HepG2 (cell line): ENCODE results near the gene SLC16A3. TPM values are rescaled to one million over a fixed set of nuclear protein-coding genes. Genes with fewer than 3 reads are reported as not detected.

Experiments used
- ARID3A ChIP-seq: IDR thresholded peaks from 2 replicates; pipeline ENCODE4 v1.6.1; 2012; ENCODE audit warnings: low read depth, low read length, improper control_type of control experiment
- CBFB ChIP-seq: sonication (generic); formaldehyde crosslinking; IDR thresholded peaks from 2 replicates; pipeline ENCODE4 v1.4.0; 2020; ENCODE audit warnings: missing genetic modification reagents
- RFX3 ChIP-seq: IDR thresholded peaks from 2 replicates; pipeline ENCODE4 v1.6.1; 2016; ENCODE audit warnings: missing biosample characterization, missing genetic modification reagents
- RFXANK ChIP-seq: IDR thresholded peaks from 2 replicates; pipeline ENCODE4 v1.6.1; 2016
- RFXAP ChIP-seq: sonication (generic); formaldehyde crosslinking; IDR thresholded peaks from 2 replicates; pipeline ENCODE4 v1.4.0; 2020; ENCODE audit warnings: missing genetic modification reagents, borderline replicate concordance
- SALL1 ChIP-seq: sonication (generic); formaldehyde crosslinking; IDR thresholded peaks from 2 replicates; pipeline ENCODE4 v1.8.0; 2022; ENCODE audit warnings: mild to moderate bottlenecking, missing genetic modification reagents
- TAF1 ChIP-seq: sonication (generic); formaldehyde crosslinking; IDR thresholded peaks from 2 replicates; pipeline ENCODE4 v1.4.0; 2020; ENCODE audit warnings: missing genetic modification reagents
- ZHX2 ChIP-seq, 2 experiments: sonication (generic) in 1 of 2; formaldehyde crosslinking in 1 of 2; IDR thresholded peaks; 2 replicates each; pipeline versions ENCODE4 v1.6.1 to v1.9.0; 2014 to 2022; ENCODE audit warnings: antibody characterized with exemption in 1 of 2, borderline replicate concordance in 1 of 2, inconsistent platforms in 1 of 2, low read depth in 1 of 2, missing genetic modification reagents in 1 of 2
- ZMYM3 ChIP-seq: sonication (generic); formaldehyde crosslinking; IDR thresholded peaks from 2 replicates; pipeline ENCODE4 v1.5.1; 2020; ENCODE audit warnings: mild to moderate bottlenecking, missing genetic modification reagents
- ZNF292 ChIP-seq: sonication (generic); formaldehyde crosslinking; IDR thresholded peaks from 2 replicates; pipeline ENCODE4 v1.8.1; 2022; ENCODE audit warnings: mild to moderate bottlenecking, low read depth, missing genetic modification reagents, borderline replicate concordance
- ZNF335 ChIP-seq: sonication (generic); formaldehyde crosslinking; IDR thresholded peaks from 2 replicates; pipeline ENCODE4 v1.4.0; 2020; ENCODE audit warnings: missing genetic modification reagents
- ZNF75D ChIP-seq: sonication (generic); formaldehyde crosslinking; IDR thresholded peaks from 2 replicates; pipeline ENCODE4 v1.8.1; 2023; ENCODE audit warnings: missing genetic modification reagents, mild to moderate bottlenecking, borderline replicate concordance
- polyA plus RNA-seq, 8 experiments: library from polyadenylated mRNA; depleted of rRNA in 3 of 8; stranded (reverse) in 7 of 8; unstranded in 1 of 8; fragments of >200 nt; fragmentation: Illumina TruSeq in 4 of 8; extraction: Trizol in 4 of 8; gene quantifications; 2 replicates each; pipeline versions ENCODE4 v1.2.1 to v1.2.3, GENCODE V29; 2011 to 2016; ENCODE audit warnings: low read depth in 4 of 8, missing spikeins in 1 of 8, mixed read lengths in 1 of 8; ENCODE audit not compliant: insufficient read depth in 1 of 8
- total RNA-seq, 5 experiments: library from RNA; depleted of rRNA; stranded (reverse); fragments of >200 nt; fragmentation: Illumina TruSeq; extraction: Trizol; gene quantifications; 2 replicates each; pipeline ENCODE4 v1.2.3, GENCODE V29; 2016; ENCODE audit warnings: low read depth in 1 of 5
- TF ChIP-seq, protein P1 (sequence below): sonication (generic); formaldehyde crosslinking; IDR thresholded peaks from 2 replicates; pipeline ENCODE4 v1.5.1; 2020; ENCODE audit warnings: missing genetic modification reagents, mild to moderate bottlenecking, borderline replicate concordance
- TF ChIP-seq, protein P2 (sequence below): IDR thresholded peaks from 2 replicates; pipeline ENCODE4 v1.6.1; 2016; ENCODE audit warnings: low read depth, control low read depth
- TF ChIP-seq, protein P3 (sequence below): sonication (generic); formaldehyde crosslinking; conservative IDR thresholded peaks from 2 replicates; pipeline ENCODE4 v1.5.0; 2020; ENCODE audit warnings: missing genetic modification reagents

The SLC16A3 gene
- total and polyA plus RNA-seq, 2 of the 13 experiments (the other 11 are each of a cell fraction or from before 2014, with no cell fraction given) = 242 to 349 TPM

DNA sequence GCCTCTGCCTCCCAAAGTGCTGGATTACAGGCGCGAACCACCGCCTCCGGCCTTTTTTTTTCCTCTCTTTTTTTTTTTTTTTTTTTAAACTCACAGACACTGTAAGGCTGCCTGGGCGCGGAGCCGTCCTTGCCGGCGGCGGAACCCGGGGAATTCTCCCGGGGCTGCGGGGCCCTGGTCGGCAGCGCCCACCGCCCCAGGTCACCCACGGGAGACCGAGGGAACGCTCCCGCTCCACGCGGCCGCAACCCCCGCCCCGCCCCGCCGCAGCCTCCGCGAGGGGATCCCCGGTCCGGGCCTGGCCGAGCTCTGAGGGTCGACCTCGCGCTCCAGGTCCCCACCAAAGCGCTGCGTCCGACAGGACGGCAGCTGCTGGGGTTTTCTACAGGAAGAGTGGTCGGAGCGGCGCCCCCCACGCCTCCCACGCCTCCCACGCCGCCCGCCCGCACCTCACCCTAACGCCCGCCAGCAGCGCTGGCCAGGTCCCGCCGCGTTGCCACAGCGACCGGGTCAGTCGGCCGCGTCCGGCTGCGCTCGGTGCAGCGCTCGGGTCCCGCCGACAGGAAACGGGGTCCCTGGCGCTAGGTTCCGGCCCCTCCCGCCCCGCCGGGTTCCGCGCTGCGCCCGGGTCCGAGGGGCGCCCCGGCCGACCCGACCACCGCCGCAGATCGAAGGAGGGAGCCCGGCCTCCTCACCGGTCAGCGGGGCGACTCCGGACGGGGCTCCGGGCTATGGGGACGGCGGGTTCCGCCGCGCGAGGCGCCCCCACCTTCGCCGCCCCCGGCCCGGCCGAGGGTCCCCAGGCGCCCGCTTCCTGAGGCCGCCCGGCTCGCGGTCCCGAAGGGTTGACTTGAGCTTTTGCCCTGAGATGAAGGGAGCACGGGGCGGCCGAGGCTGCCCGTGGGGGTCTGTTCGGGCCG is 16.3 kb upstream of the SLC16A3 start, which contains the start of gene CCDC57 (continued):
- TF ChIP-seq, protein P1, sequence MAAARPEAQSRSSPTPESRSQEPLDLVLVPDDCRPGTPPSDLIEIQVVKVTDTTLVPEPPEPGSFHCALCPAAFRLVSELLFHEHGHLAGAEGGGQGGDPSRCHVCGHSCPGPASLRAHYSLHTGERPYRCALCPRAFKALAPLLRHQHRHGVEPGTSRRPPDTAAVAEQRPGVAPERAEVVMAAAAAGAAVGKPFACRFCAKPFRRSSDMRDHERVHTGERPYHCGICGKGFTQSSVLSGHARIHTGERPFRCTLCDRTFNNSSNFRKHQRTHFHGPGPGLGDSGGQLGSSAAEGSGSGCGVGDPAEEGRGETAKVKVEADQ (CRISPR knock-in tag) = peak; percentile 78
- peak; percentile 87 for TF ChIP-seq CBFB (CRISPR knock-in tag)
- peak; percentile 84 for TF ChIP-seq RFX3 (CRISPR knock-in tag)
- TF ChIP-seq SALL1 = peak; percentile 85
- no peak for TF ChIP-seq ZNF292 (CRISPR knock-in tag)
- no peak for TF ChIP-seq ARID3A
- peak; percentile 72; the same call in 1 of the 2 replicates for TF ChIP-seq RFXAP
- 0 out of 2 replicates have a peak, but pooled peaks have one; percentile 48 for TF ChIP-seq RFXANK (CRISPR knock-in tag)
- peak; percentile 72 for TF ChIP-seq TAF1
- TF ChIP-seq, protein P2, sequence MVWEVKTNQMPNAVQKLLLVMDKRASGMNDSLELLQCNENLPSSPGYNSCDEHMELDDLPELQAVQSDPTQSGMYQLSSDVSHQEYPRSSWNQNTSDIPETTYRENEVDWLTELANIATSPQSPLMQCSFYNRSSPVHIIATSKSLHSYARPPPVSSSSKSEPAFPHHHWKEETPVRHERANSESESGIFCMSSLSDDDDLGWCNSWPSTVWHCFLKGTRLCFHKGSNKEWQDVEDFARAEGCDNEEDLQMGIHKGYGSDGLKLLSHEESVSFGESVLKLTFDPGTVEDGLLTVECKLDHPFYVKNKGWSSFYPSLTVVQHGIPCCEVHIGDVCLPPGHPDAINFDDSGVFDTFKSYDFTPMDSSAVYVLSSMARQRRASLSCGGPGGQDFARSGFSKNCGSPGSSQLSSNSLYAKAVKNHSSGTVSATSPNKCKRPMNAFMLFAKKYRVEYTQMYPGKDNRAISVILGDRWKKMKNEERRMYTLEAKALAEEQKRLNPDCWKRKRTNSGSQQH (CRISPR knock-in tag) = 0 out of 2 replicates have a peak, but pooled peaks have one; percentile 43
- no peak for TF ChIP-seq ZNF75D (CRISPR knock-in tag)
- no peak; the same call in 1 of the 2 replicates for TF ChIP-seq ZNF335 (CRISPR knock-in tag)
- no peak for TF ChIP-seq ZMYM3 (CRISPR knock-in tag)
- TF ChIP-seq, protein P3, sequence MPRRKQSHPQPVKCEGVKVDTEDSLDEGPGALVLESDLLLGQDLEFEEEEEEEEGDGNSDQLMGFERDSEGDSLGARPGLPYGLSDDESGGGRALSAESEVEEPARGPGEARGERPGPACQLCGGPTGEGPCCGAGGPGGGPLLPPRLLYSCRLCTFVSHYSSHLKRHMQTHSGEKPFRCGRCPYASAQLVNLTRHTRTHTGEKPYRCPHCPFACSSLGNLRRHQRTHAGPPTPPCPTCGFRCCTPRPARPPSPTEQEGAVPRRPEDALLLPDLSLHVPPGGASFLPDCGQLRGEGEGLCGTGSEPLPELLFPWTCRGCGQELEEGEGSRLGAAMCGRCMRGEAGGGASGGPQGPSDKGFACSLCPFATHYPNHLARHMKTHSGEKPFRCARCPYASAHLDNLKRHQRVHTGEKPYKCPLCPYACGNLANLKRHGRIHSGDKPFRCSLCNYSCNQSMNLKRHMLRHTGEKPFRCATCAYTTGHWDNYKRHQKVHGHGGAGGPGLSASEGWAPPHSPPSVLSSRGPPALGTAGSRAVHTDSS (CRISPR knock-in tag) = peak; percentile 23; the same call in 1 of the 2 replicates
- peak; percentile 36; the same call in 1 of the 2 replicates for TF ChIP-seq ZHX2 (IDR thresholded peaks at IDR 0.05; ENCODE audit: low read depth)
- no peak for TF ChIP-seq ZHX2 (CRISPR knock-in tag; IDR thresholded peaks at IDR 0.05; ENCODE audit: borderline replicate concordance)
